ENCODE measurements around the gene RAB35.
A peak's percentile ranks its signal among the peaks of the same experiment; 100 is the strongest.

Gene RAB35

GRCh38 chr12:120089796-120090195 lies 26.8 kb downstream of the RAB35 start:
- no peak for DNase-seq (ENCODE audit: low read depth in 2 of 3, low spot score in 2 of 3)

DNA sequence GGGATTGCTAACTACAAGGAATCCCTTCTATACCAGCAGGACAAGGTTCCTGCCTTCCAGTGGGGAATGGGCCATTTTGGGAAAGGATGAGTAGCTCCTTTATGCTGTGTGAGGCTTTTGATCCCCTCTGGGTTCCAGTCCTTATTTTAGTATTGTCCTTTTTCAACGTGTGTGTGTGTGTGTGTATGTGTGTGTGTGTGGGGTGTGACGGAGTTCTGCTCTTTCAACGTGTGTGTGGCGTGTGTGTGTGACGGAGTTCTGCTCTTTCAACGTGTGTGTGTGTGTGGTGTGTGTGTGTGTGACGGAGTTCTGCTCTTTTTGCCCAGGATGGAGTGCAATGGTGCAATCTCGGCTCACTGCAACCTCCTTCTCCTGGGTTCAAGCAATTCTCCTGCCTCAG lies 27.4 kb downstream of the RAB35 start:
- DNase-seq (ENCODE audit: low read depth in 2 of 3, low spot score in 2 of 3) = no peak

DNA sequence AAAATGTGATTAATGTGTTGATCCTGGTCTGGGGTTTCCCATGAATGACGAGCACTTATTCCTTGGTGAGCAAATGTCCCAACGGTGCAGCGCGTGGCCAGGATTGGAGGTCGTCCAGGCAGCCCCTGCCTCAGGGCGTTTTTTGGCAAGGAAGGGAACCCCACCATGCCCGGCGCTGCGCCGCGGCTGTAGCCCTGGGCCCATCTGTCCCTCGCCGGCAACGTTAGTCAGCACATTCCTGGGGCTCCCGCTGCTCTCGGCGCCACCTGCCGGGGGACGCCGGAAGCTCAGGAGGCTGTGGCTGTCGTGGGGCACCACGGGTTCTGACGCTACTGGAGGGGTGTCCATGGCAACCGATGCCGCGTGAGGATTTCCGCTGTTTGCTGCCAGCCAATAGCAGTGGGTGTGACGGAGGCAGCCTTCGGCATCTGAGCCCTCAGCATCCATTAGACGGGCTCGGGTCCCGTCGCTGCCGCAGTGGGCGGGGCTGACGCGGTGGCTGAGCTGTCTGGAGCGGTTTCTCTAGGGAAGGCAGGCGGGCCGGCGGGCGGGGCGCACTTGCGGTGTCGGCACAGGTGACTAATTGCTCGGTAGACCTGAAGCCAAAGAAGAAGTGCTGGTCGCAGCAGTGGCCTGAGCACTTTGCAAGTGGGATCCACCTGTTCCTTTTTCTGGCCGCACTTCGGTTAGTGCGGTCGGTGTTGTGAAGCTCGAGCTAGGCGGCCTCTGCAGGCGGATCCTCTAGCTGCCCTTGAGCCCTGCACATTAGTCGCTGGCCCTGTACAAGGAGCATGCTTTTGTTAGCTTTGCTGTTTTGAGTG lies 29.5 kb downstream of the RAB35 start:
- peak; percentile 97 to 99 (median 98) for DNase-seq (ENCODE audit: low read depth in 2 of 3, low spot score in 2 of 3)

GRCh38 chr12:120085920-120086645 lies 30.5 kb downstream of the RAB35 start:
- no peak for DNase-seq (ENCODE audit: low read depth in 2 of 3, low spot score in 2 of 3)

- no peak for DNase-seq (ENCODE audit: low read depth in 2 of 3, low spot score in 2 of 3)
These were observed 34.9 kb downstream of the RAB35 start for GRCh38 chr12:120081641-120082040.

DNA sequence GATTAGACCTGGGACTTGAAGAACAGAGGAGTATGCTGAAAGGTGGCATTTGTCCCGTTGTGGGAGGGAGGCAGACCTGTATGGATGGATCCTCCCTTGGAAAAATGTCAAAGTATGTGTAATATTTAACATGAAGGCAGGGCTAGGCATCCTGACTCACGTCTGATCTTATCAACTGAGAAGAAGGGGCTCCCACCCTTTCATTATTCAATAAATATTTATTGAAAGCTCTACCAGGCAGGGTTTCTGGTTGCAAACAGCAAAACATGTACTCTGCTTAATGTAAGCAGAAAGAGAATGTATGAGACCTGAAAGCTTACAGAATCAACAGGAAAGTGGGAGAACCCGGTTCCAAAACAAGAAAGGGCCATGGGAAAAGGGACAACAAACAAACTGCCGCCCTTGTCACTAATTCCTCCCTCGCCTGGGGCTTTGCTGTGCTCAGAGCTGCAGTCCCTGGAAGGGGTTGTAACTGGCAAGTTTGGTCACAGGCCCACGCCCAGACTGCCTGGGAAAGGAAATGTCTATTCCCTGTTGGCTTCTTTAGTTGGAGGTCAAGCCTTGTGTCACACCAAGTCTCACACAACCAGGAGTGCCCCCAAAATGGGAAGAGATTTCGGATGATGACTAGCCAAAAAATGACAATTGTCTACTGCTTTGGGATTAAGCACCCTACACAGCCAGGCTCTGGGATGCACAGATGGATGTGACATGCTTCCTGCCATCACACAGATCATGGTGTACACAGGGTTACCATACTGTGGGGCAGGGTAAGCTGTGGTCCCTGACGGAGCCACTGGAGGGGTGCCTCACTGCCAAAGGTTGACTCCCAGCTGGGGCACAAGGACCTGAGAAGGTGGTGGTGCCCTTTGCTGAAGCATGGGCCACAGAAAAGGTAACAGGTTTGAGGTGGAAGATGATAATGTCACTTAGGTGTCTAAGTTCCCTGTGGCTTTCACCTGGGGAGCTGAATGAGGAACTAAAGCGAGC lies 36.8 kb downstream of the RAB35 start:
- no peak for DNase-seq (ENCODE audit: low read depth in 2 of 3, low spot score in 2 of 3)

DNA sequence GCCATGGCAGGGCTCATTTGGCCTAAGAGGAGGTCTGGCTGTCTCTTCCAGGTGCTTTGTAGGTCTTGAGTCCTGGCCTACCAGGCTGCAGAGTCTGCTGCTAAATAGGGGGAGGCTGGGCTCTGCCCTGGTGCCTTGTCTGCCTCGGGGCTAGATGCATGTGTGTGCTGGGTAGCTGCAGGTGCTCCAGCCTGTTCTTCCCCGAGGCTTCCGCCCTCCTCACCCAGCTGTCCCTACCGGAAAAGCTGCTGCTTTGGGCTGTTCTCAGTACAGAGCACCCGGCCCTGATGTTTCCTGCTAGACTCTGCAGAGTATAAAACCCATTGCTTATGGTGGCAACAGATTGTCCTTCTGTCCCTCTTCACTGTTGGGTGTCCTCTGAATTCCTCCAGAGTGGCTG lies 37.7 kb downstream of the RAB35 start:
- DNase-seq (ENCODE audit: low read depth in 2 of 3, low spot score in 2 of 3) = no peak

- DNase-seq (ENCODE audit: low read depth in 2 of 3, low spot score in 2 of 3) = no peak
These were observed 39.3 kb downstream of the RAB35 start for GRCh38 chr12:120077260-120077659.

- DNase-seq (ENCODE audit: low read depth in 2 of 3, low spot score in 2 of 3) = no peak
These were observed 39.9 kb downstream of the RAB35 start for GRCh38 chr12:120076651-120077050.

- DNase-seq (ENCODE audit: low read depth in 2 of 3, low spot score in 2 of 3) = no peak
These were observed 41.4 kb downstream of the RAB35 start for GRCh38 chr12:120075034-120075616.

- DNase-seq (ENCODE audit: low read depth in 2 of 3, low spot score in 2 of 3) = no peak
These were observed 43.9 kb downstream of the RAB35 start for GRCh38 chr12:120072472-120073249.

GRCh38 chr12:120071493-120072020 lies 45.0 kb downstream of the RAB35 start:
- no peak for DNase-seq (ENCODE audit: low read depth in 2 of 3, low spot score in 2 of 3)

GRCh38 chr12:120069278-120069677 lies 47.3 kb downstream of the RAB35 start:
- no peak for DNase-seq (ENCODE audit: low read depth in 2 of 3, low spot score in 2 of 3)

GRCh38 chr12:120067901-120068300 lies 48.7 kb downstream of the RAB35 start:
- DNase-seq (ENCODE audit: low read depth in 2 of 3, low spot score in 2 of 3) = no peak

DNA sequence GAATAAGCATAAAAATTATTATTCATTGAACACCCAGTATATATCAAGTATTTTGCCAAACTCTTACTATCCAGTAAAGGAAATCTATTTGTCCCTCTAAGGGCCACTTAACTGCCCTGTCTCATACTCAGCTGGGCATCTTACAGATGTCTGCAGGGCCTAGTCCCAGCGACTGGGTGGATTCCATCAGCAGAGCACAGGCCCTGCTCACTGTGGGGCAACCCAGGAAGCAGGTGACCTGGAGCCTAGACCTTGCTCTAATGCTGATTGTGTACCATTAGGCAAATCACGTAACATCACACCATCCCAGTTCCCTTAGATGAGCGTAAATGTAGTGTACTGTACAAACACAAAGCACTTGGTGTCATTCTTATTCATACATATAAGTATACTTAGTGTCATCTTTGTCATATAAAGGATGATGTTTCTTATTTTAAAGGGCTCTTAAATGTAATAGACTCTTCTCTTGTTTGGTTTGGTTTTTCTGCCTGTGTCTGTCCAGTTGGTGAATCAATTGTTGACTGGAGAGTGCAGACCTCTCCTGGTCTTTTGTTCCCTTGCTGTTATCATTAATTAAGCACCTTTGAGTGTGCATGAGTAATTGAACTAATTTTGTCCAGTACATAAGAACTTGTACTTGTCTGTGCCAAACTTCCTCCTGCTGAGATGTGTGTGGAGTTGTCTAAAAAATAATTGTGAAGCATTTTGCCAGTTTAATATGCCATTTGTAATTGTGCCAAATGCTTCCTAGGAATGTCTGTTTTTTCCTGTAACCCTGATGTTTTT lies 49.3 kb downstream of the RAB35 start:
- DNase-seq (ENCODE audit: low read depth in 2 of 3, low spot score in 2 of 3) = no peak

GRCh38 chr12:120066341-120066740 lies 50.2 kb downstream of the RAB35 start:
- no peak for DNase-seq (ENCODE audit: low read depth in 2 of 3, low spot score in 2 of 3)

DNA sequence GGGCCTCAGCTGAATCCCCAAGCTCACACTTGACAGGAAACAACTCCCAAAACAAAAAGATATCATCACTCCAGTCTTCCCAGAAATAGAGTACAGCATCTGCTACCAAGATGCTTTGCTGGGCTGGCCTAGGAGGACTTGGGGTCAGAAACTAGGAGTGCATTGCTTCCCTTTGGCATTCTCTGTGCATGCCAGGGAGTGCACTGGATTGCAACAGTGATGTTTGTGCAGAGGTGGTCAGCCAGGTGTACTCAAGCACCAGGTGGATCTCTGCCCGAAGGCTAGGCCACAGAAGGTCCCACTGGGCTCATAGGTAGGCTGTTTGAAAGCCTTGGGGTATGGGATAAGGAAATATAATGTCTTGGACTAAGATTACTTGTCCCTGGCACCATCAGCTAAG lies 51.1 kb downstream of the RAB35 start:
- DNase-seq (ENCODE audit: low read depth in 2 of 3, low spot score in 2 of 3) = no peak

- no peak for DNase-seq (ENCODE audit: low read depth in 2 of 3, low spot score in 2 of 3)
These were observed 52.3 kb downstream of the RAB35 start for GRCh38 chr12:120064054-120064940.

Data from activated CD8-positive, alpha-beta memory T cell treated with anti-CD3 and anti-CD28 coated beads for 48 hours (primary cell).